H1 (cell line): ENCODE data around the gene ITPKB. TPM values are rescaled to one million over a fixed set of nuclear protein-coding genes. Genes with fewer than 3 reads are reported as not detected.

Experiments
- BCL11A ChIP-seq, 2 experiments: IDR thresholded peaks; one replicate each; pipeline ENCODE4 v1.6.1; 2011; ENCODE audit warnings: low read depth in 2 of 2, low read length in 2 of 2, mild to moderate bottlenecking in 2 of 2
- SAP30 ChIP-seq: fragments of 300-600 bp; sonication (generic); IDR thresholded peaks from 2 replicates; pipeline ENCODE4 v1.7.1; 2012; ENCODE audit warnings: low read length, moderate library complexity, mild to moderate bottlenecking, inconsistent platforms; ENCODE audit not compliant: insufficient read depth, insufficient replicate concordance
- TAF7 ChIP-seq: optimal IDR thresholded peaks from 2 replicates; pipeline ENCODE3; 2011; ENCODE audit warnings: low read depth, mild to moderate bottlenecking, inconsistent platforms, low read length, moderate library complexity, borderline replicate concordance
- polyA plus RNA-seq, 7 experiments: library from polyadenylated mRNA; depleted of rRNA in 3 of 7; stranded (reverse) in 5 of 7; unstranded in 2 of 7; fragments of >200 nt in 5 of 7; fragments of 200-250 nt in 2 of 7; gene quantifications; 1 replicate in 5 of 7; 2 replicates in 1 of 7; 4 replicates in 1 of 7; pipeline versions ENCODE4 v1.2.1 to v1.2.3, GENCODE V29; 2011 to 2013; ENCODE audit warnings: missing spikeins in 2 of 7, mixed read lengths in 2 of 7
- total RNA-seq: library from RNA; stranded (reverse); fragmentation: NEBNext Ultra II Directional; extraction: Animal tissue kit (Norgen Biotek cat#: 25700); gene quantifications from 2 replicates; pipeline ENCODE4 v1.2.1, GENCODE V29; 2021
- TF ChIP-seq, protein P1 (sequence below): fragments of 300-600 bp; sonication (generic); IDR thresholded peaks from 2 replicates; pipeline ENCODE4 v1.7.1; 2012; ENCODE audit warnings: low read length, moderate library complexity, mild to moderate bottlenecking, inconsistent platforms; ENCODE audit not compliant: insufficient replicate concordance

Gene ITPKB
- total and polyA plus RNA-seq, 2 of the 8 experiments (the other 6 are each of a cell fraction or from before 2014, with no cell fraction given): 1.7 to 4.8 TPM

DNA sequence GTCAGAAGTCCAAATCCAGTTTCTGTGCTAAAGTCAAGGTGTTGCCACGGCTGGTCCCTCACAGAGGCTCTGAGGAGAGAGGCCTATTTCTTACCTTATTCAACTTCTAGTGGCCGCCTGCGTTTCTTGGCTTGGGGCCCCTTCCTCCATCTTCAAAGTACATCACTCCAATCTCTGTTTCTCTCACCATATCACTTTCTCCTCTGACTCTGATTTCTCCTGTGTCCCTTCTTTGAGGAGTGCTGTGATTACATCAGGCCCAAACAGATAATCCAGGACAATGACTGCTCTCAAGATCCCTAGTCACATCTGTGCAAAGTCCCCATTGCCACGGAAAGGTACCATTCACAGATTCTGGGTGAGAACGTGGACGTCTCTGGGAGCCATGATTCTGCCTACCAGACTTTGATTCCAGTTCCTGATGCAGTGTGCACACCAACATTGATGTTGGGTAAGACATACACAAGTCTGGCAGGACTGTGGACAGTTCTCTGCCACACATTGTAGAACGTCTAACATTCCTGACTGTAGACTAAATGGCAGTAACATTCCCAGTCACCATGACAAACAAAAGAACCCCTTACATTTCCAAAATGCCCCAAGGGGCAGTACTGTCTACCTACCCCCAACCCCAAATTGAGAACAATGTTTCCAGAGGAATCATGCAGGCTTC lies 43.0 kb upstream of the ITPKB start (continued):
- TF ChIP-seq, protein P1, sequence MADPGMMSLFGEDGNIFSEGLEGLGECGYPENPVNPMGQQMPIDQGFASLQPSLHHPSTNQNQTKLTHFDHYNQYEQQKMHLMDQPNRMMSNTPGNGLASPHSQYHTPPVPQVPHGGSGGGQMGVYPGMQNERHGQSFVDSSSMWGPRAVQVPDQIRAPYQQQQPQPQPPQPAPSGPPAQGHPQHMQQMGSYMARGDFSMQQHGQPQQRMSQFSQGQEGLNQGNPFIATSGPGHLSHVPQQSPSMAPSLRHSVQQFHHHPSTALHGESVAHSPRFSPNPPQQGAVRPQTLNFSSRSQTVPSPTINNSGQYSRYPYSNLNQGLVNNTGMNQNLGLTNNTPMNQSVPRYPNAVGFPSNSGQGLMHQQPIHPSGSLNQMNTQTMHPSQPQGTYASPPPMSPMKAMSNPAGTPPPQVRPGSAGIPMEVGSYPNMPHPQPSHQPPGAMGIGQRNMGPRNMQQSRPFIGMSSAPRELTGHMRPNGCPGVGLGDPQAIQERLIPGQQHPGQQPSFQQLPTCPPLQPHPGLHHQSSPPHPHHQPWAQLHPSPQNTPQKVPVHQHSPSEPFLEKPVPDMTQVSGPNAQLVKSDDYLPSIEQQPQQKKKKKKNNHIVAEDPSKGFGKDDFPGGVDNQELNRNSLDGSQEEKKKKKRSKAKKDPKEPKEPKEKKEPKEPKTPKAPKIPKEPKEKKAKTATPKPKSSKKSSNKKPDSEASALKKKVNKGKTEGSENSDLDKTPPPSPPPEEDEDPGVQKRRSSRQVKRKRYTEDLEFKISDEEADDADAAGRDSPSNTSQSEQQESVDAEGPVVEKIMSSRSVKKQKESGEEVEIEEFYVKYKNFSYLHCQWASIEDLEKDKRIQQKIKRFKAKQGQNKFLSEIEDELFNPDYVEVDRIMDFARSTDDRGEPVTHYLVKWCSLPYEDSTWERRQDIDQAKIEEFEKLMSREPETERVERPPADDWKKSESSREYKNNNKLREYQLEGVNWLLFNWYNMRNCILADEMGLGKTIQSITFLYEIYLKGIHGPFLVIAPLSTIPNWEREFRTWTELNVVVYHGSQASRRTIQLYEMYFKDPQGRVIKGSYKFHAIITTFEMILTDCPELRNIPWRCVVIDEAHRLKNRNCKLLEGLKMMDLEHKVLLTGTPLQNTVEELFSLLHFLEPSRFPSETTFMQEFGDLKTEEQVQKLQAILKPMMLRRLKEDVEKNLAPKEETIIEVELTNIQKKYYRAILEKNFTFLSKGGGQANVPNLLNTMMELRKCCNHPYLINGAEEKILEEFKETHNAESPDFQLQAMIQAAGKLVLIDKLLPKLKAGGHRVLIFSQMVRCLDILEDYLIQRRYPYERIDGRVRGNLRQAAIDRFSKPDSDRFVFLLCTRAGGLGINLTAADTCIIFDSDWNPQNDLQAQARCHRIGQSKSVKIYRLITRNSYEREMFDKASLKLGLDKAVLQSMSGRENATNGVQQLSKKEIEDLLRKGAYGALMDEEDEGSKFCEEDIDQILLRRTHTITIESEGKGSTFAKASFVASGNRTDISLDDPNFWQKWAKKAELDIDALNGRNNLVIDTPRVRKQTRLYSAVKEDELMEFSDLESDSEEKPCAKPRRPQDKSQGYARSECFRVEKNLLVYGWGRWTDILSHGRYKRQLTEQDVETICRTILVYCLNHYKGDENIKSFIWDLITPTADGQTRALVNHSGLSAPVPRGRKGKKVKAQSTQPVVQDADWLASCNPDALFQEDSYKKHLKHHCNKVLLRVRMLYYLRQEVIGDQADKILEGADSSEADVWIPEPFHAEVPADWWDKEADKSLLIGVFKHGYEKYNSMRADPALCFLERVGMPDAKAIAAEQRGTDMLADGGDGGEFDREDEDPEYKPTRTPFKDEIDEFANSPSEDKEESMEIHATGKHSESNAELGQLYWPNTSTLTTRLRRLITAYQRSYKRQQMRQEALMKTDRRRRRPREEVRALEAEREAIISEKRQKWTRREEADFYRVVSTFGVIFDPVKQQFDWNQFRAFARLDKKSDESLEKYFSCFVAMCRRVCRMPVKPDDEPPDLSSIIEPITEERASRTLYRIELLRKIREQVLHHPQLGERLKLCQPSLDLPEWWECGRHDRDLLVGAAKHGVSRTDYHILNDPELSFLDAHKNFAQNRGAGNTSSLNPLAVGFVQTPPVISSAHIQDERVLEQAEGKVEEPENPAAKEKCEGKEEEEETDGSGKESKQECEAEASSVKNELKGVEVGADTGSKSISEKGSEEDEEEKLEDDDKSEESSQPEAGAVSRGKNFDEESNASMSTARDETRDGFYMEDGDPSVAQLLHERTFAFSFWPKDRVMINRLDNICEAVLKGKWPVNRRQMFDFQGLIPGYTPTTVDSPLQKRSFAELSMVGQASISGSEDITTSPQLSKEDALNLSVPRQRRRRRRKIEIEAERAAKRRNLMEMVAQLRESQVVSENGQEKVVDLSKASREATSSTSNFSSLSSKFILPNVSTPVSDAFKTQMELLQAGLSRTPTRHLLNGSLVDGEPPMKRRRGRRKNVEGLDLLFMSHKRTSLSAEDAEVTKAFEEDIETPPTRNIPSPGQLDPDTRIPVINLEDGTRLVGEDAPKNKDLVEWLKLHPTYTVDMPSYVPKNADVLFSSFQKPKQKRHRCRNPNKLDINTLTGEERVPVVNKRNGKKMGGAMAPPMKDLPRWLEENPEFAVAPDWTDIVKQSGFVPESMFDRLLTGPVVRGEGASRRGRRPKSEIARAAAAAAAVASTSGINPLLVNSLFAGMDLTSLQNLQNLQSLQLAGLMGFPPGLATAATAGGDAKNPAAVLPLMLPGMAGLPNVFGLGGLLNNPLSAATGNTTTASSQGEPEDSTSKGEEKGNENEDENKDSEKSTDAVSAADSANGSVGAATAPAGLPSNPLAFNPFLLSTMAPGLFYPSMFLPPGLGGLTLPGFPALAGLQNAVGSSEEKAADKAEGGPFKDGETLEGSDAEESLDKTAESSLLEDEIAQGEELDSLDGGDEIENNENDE: no peak
- TF ChIP-seq BCL11A (IDR thresholded peaks at IDR 0.05; ENCODE audit: low read depth in 2 of 2, low read length in 2 of 2): no peak
- no peak for TF ChIP-seq SAP30
- no peak for TF ChIP-seq TAF7
